CD14-positive monocyte (primary cell): ENCODE measurements around the gene SEMA3E. TPM values are rescaled to one million over a fixed set of nuclear protein-coding genes. Genes with fewer than 3 reads are reported as not detected.

Source experiments
- DNase-seq, 3 donors: peaks; one replicate each; pipeline ENCODE4 v3.0.0-alpha.2; 2011 to 2022
- H2AFZ ChIP-seq: 2 replicates; pipeline ENCODE4 v1.6.0; 2012; ENCODE audit warnings: mild to moderate bottlenecking, low read depth, low read length, inconsistent platforms; ENCODE audit not compliant: insufficient read depth, poor library complexity, severe bottlenecking
- H3K27ac ChIP-seq, 2 donors: 1 replicate in 1 of 2; 2 replicates in 1 of 2; pipeline ENCODE4 v1.5.1; 2012 to 2013; ENCODE audit warnings: low read length in 2 of 2, control low read depth in 1 of 2, inconsistent platforms in 1 of 2, low read depth in 1 of 2, mild to moderate bottlenecking in 1 of 2
- H3K27me3 ChIP-seq, 2 donors: one replicate each; pipeline versions ENCODE4 v1.6.0 to v1.6.1; 2011 to 2013; ENCODE audit warnings: low read length in 2 of 2; ENCODE audit not compliant: control insufficient read depth in 2 of 2, insufficient read depth in 2 of 2
- H3K36me3 ChIP-seq, 2 donors: replicated peaks in 1 of 2; 1 replicate in 1 of 2; 2 replicates in 1 of 2; pipeline versions ENCODE4 v1.5.1 to v1.6.1; 2012 to 2013; ENCODE audit warnings: low read length in 2 of 2, control low read depth in 1 of 2, inconsistent platforms in 1 of 2, mild to moderate bottlenecking in 1 of 2; ENCODE audit not compliant: insufficient read depth in 2 of 2, control insufficient read depth in 1 of 2
- H3K4me1 ChIP-seq, 2 donors: 1 replicate in 1 of 2; 2 replicates in 1 of 2; pipeline versions ENCODE4 v1.5.1 to v1.6.1; 2012 to 2013; ENCODE audit warnings: low read length in 2 of 2, control low read depth in 1 of 2, inconsistent platforms in 1 of 2, mild to moderate bottlenecking in 1 of 2, moderate library complexity in 1 of 2; ENCODE audit not compliant: insufficient read depth in 2 of 2, control insufficient read depth in 1 of 2
- H3K4me2 ChIP-seq: replicated peaks from 2 replicates; pipeline ENCODE3; 2012; ENCODE audit warnings: low read length, moderate library complexity, mild to moderate bottlenecking; ENCODE audit not compliant: poor library complexity, severe bottlenecking; ENCODE audit errors: extremely low read depth
- H3K4me3 ChIP-seq, 3 experiments: fragments of 200-600 bp in 1 of 3; sonication (generic) in 1 of 3; replicated peaks in 1 of 3; 1 replicate in 2 of 3; 2 replicates in 1 of 3; pipeline ENCODE4 v1.5.1; 2011 to 2013; ENCODE audit warnings: low read length in 3 of 3, mild to moderate bottlenecking in 3 of 3, control low read depth in 2 of 3, low read depth in 2 of 3, inconsistent platforms in 1 of 3, moderate library complexity in 1 of 3
- H3K79me2 ChIP-seq: 2 replicates; pipeline ENCODE4 v1.6.0; 2012; ENCODE audit warnings: mild to moderate bottlenecking, control low read depth, inconsistent platforms, low read length, moderate library complexity; ENCODE audit not compliant: insufficient read depth
- H3K9ac ChIP-seq: 2 replicates; pipeline ENCODE4 v1.6.0; 2017; ENCODE audit warnings: low read length, mild to moderate bottlenecking; ENCODE audit not compliant: insufficient read depth, poor library complexity, severe bottlenecking
- H3K9me3 ChIP-seq, 2 donors: replicated peaks in 1 of 2; 1 replicate in 1 of 2; 2 replicates in 1 of 2; pipeline versions ENCODE4 v1.5.1 to v1.6.1; 2012 to 2013; ENCODE audit warnings: low read length in 2 of 2, control low read depth in 1 of 2; ENCODE audit not compliant: control insufficient read depth in 1 of 2, insufficient read depth in 1 of 2
- H4K20me1 ChIP-seq: 2 replicates; pipeline ENCODE4 v1.6.0; 2012; ENCODE audit warnings: mild to moderate bottlenecking, low read length, control low read depth, moderate library complexity; ENCODE audit not compliant: insufficient read depth
- H3K27ac Mint-ChIP-seq, 7 donors: one replicate each; pipeline ENCODE4 v1.8.0; 2020; ENCODE audit warnings: mild to moderate bottlenecking in 7 of 7, mixed read lengths in 7 of 7, moderate library complexity in 6 of 7, inconsistent platforms in 2 of 7
- H3K27me3 Mint-ChIP-seq, 3 donors: one replicate each; pipeline ENCODE4 v1.8.0; 2021 to 2022; ENCODE audit warnings: low read depth in 3 of 3, mild to moderate bottlenecking in 3 of 3, mixed read lengths in 3 of 3, moderate library complexity in 3 of 3, inconsistent platforms in 1 of 3
- H3K36me3 Mint-ChIP-seq, 2 donors: one replicate each; pipeline ENCODE4 v1.8.0; 2020; ENCODE audit warnings: mixed read lengths in 2 of 2, inconsistent platforms in 1 of 2, mild to moderate bottlenecking in 1 of 2
- H3K4me1 Mint-ChIP-seq: one replicate; pipeline ENCODE4 v1.8.0; 2020; ENCODE audit warnings: mild to moderate bottlenecking, mixed read lengths
- H3K4me3 Mint-ChIP-seq, 2 donors: one replicate each; pipeline ENCODE4 v1.8.0; 2020; ENCODE audit warnings: mild to moderate bottlenecking in 2 of 2, mixed read lengths in 2 of 2, moderate library complexity in 1 of 2
- H3K9me3 Mint-ChIP-seq, 7 donors: one replicate each; pipeline ENCODE4 v1.8.0; 2020 to 2022; ENCODE audit warnings: mixed read lengths in 7 of 7, mild to moderate bottlenecking in 6 of 7, moderate library complexity in 6 of 7, inconsistent platforms in 2 of 7
- WGBS: methylation state at CpG from one replicate; pipeline ENCODE4 v1.1.5; 2013; ENCODE audit warnings: missing lambda C conversion rate; ENCODE audit not compliant: insufficient coverage; 5-methylcytosine and 5-hydroxymethylcytosine counted together
- intact Hi-C, 2 donors: fragments of 100-400 bp; cut with micrococcal nuclease; formaldehyde crosslinking; loops; one replicate each; pipeline versions ENCODE4 v1.15.0 to v1.15.1; 2023
- polyA plus RNA-seq, 3 donors: library from polyadenylated mRNA; depleted of rRNA in 1 of 3; unstranded in 2 of 3; stranded (reverse) in 1 of 3; fragments of 300-500 nt in 2 of 3; fragments of >200 nt in 1 of 3; fragmentation: Illumina TruSeq in 2 of 3; gene quantifications; 1 replicate in 2 of 3; 2 replicates in 1 of 3; pipeline ENCODE4 v1.2.3, GENCODE V29; 2012 to 2021
- TF ChIP-seq, protein P1 (sequence below): fragments of 200-600 bp; IDR thresholded peaks from one replicate; pipeline ENCODE4 v1.8.0; 2022; ENCODE audit warnings: antibody characterized with exemption, mild to moderate bottlenecking

The SEMA3E gene
- polyA plus RNA-seq, 3 donors = not detected

DNA sequence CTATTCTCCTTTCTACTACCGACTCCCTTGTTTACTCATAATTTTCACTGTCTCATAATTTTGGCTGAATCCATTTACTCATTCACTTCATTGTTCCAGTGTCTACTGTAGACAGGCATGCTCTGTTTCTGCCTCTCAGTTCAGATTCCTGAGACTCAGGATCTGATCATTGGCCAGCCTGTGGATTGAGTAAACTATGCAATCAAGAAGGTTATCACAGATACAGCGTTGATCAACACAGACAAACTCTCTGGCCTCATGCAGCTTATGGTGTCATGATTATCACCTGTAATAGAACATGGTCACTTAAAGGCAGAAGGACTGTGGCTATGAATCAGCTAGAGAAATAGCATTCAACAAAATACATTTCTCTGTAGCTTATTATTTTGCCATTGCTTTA lies 86.0 kb downstream of the SEMA3E start:
- Mint-ChIP-seq H3K4me3 (no peak overlapping the region), H3K4me1 (no peaks in the 10 kb centered on the region), H3K27ac (no peak overlapping the region), H3K36me3 (no peaks in the 10 kb centered on the region), H3K27me3 (peaks cover 0 to 3% (median 2%) of the 10 kb centered on the region in 3 donors), H3K9me3 (peaks cover 3 to 8% (median 4%) of the 10 kb centered on the region in 7 donors)
- no peaks in the 10 kb centered on the region for H3K9me3 ChIP-seq
- no peaks in the 10 kb centered on the region for H3K27me3 ChIP-seq
- no peak overlapping the region for H3K4me3 ChIP-seq
- no peak overlapping the region for H2AFZ ChIP-seq
- no peaks in the 10 kb centered on the region for H4K20me1 ChIP-seq
- TF ChIP-seq, protein P1, sequence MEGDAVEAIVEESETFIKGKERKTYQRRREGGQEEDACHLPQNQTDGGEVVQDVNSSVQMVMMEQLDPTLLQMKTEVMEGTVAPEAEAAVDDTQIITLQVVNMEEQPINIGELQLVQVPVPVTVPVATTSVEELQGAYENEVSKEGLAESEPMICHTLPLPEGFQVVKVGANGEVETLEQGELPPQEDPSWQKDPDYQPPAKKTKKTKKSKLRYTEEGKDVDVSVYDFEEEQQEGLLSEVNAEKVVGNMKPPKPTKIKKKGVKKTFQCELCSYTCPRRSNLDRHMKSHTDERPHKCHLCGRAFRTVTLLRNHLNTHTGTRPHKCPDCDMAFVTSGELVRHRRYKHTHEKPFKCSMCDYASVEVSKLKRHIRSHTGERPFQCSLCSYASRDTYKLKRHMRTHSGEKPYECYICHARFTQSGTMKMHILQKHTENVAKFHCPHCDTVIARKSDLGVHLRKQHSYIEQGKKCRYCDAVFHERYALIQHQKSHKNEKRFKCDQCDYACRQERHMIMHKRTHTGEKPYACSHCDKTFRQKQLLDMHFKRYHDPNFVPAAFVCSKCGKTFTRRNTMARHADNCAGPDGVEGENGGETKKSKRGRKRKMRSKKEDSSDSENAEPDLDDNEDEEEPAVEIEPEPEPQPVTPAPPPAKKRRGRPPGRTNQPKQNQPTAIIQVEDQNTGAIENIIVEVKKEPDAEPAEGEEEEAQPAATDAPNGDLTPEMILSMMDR = no peak
- no peak overlapping the region for H3K27ac ChIP-seq
- no peak overlapping the region for H3K9ac ChIP-seq
- H3K36me3 ChIP-seq = no peaks in the 10 kb centered on the region
- no peaks in the 10 kb centered on the region for H3K79me2 ChIP-seq
- H3K4me1 ChIP-seq = no peaks in the 10 kb centered on the region
- intact Hi-C loops = no loop called here
- 65% methylated on average over 2 of the region's 2 CpGs for WGBS
- DNase-seq = no peak
- H3K4me2 ChIP-seq = no peak overlapping the region

DNA sequence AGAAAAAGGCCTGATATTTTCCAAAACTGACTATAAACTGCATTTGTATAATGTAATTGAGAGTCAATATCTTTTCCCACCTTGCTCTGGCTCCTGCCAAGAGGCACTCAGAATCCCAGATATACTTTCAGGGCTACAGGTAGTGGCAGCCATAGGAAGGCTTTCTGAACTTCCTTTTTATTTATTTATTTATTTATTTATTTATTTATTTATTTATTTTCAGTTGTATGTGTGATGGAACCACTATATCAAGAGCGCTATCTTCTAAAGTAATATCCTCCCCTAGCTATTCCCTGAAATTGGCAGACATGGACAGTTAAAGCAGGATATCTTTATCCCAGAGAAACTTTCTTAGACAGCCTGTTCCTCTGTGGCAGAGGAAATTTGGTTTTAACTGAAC lies 86.7 kb downstream of the SEMA3E start:
- Mint-ChIP-seq H3K27ac (no peak overlapping the region), H3K9me3 (peaks cover 3 to 8% (median 4%) of the 10 kb centered on the region in 7 donors), H3K4me1 (no peaks in the 10 kb centered on the region), H3K4me3 (no peak overlapping the region), H3K27me3 (peaks cover 0 to 3% (median 2%) of the 10 kb centered on the region in 3 donors), H3K36me3 (no peaks in the 10 kb centered on the region)
- Histone ChIP-seq H3K4me2 (no peak overlapping the region), H3K9ac (no peak overlapping the region), H3K27me3 (no peaks in the 10 kb centered on the region), H3K4me1 (no peaks in the 10 kb centered on the region), H3K79me2 (no peaks in the 10 kb centered on the region), H2AFZ (no peak overlapping the region), H3K4me3 (no peak overlapping the region), H3K36me3 (no peaks in the 10 kb centered on the region), H3K9me3 (no peaks in the 10 kb centered on the region), H4K20me1 (no peaks in the 10 kb centered on the region), H3K27ac (no peak overlapping the region)
- TF ChIP-seq, protein P1 = no peak
- WGBS = no CpG with 5 or more reads among the region's 1 CpG
- intact Hi-C loops = no loop called here
- no peak for DNase-seq
